Epithelial cell of esophagus (primary cell): ENCODE data around the gene PRPH.
A peak's percentile ranks its signal among the peaks of the same experiment; 100 is the strongest.
"Not testable (repeated sequence)": the region's sequence is repeated elsewhere in the genome, so short reads cannot be mapped to it uniquely, and the experiment has no call there.

ENCODE experiments used
- DNase-seq: peaks from one replicate; pipeline ENCODE4 v3.0.0; 2010; ENCODE audit warnings: low read depth
- H3K4me3 ChIP-seq: 2 replicates; pipeline ENCODE4 v1.5.1; 2011; ENCODE audit warnings: mild to moderate bottlenecking, low read length, control low read depth
- TF ChIP-seq, protein P1 (sequence below): IDR thresholded peaks from 2 replicates; pipeline ENCODE4 v1.5.1; 2011; ENCODE audit warnings: low read depth, mild to moderate bottlenecking, low read length, control low read depth, inconsistent platforms; ENCODE audit not compliant: insufficient read depth; ENCODE audit errors: missing control alignments

PRPH gene

DNA sequence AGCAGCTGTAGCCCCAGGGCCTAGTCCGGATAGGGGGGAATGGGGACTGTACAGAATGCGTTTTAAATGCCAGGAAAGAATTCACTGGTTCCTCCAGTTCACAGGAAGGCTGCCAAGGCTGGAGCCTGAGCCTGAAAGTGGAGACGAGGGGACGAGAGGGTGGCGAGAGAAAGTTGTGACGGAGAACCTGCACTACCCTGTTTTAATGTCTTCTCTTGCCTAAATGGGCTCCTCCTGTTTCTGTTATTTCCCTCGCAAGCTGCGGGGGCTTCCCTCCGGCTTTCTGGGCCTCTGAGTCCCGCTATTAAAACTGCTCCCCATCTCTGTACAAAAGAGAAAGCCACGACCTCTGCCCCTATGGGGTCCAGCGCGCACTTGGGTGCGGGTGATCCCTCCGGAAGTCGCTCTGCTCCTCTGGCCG is 37.5 kb downstream of the PRPH start:
- no peak for DNase-seq
- TF ChIP-seq, protein P1, sequence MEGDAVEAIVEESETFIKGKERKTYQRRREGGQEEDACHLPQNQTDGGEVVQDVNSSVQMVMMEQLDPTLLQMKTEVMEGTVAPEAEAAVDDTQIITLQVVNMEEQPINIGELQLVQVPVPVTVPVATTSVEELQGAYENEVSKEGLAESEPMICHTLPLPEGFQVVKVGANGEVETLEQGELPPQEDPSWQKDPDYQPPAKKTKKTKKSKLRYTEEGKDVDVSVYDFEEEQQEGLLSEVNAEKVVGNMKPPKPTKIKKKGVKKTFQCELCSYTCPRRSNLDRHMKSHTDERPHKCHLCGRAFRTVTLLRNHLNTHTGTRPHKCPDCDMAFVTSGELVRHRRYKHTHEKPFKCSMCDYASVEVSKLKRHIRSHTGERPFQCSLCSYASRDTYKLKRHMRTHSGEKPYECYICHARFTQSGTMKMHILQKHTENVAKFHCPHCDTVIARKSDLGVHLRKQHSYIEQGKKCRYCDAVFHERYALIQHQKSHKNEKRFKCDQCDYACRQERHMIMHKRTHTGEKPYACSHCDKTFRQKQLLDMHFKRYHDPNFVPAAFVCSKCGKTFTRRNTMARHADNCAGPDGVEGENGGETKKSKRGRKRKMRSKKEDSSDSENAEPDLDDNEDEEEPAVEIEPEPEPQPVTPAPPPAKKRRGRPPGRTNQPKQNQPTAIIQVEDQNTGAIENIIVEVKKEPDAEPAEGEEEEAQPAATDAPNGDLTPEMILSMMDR = no peak

DNA sequence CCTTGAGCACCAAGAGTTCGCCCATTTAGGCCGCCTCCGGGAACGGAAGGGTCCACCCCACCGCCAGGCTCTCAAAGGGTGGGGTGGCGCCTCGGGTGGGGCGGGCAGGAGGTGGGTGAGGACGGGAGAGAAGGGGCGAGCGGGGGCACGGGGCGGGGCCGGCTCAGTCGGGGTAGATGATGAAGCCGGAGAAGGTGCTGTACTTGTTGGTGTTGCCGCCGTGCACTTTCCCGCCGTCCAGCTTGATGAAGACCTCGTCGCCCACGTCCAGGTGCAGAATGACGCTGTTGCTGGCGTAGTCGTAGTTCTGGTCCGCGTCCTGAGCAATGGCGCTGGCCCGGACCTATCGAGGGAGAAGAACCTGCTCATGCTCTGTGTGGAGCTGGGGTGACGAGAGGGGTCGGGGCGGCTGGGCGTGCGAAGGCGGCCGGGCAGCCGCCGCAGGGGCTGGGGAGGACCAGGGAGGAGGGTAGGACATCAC is 38.0 kb downstream of the PRPH start:
- peak overlapping the region; percentile 26 for H3K4me3 ChIP-seq
- no peak for DNase-seq
- TF ChIP-seq, protein P1 = no peak

More for the DNA sequence above, 37.5 kb downstream of the PRPH start:
- no peak overlapping the region for H3K4me3 ChIP-seq

DNA sequence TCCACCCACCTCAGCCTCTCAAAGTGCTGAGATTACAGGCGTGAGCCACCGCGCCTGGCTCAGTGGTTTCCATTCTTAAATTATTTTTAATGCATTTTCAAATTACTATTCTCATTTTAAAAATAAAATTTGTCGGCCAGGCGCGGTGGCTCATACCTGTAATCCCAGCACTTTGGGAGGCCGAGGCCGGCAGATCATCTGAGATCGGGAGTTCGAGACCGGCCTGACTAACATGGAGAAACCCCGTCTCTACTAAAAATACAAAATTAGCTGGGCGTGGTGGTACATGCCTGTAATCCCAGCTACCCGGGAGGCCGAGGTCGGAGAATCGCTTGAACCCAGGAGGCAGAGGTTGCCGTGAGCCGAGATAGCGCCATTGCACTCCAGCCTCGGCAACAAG is 38.8 kb downstream of the PRPH start:
- not testable (repeated sequence) for DNase-seq, H3K4me3 ChIP-seq

DNA sequence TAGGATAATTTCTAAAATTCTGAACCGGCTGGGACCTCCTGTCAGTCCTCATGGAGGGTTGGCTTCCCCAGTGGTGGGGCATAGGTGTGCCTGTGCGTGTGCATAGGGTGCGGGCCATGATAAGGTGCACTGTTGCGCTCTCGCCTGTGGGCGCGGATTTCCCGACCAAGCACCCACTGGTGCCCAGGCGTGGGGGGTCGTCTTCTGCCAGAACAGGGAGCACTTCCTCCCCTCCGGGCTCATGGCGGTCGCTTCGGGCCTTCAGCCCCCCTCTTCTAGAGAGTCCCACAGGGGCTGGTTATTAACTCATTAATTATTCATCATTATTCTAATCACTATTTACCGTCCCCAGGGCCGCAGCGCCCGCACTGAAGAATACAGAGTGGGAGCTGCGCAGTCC is 39.3 kb downstream of the PRPH start:
- H3K4me3 ChIP-seq = no peak overlapping the region
- TF ChIP-seq, protein P1 = no peak
- DNase-seq = no peak

DNA sequence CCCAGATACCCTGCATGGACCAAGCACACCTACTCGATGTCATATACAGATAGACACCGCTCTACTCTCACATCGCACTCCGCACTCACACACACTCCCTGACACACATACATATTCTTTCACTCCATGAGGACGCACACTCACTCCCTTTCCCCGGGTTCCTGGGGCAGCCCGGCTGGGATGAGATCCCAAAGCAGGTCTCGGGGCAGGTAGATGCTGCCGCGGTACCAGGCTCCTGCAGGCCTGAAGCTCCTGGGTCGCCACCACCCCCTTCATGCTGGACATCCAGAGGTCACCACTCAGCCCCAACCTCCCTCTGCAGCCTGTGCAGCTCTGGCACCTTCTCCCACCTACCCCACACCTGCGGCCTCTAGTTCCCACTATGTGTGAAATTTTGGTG is 39.7 kb downstream of the PRPH start:
- no peak for DNase-seq
- TF ChIP-seq, protein P1 = no peak
- H3K4me3 ChIP-seq = no peak overlapping the region

DNA sequence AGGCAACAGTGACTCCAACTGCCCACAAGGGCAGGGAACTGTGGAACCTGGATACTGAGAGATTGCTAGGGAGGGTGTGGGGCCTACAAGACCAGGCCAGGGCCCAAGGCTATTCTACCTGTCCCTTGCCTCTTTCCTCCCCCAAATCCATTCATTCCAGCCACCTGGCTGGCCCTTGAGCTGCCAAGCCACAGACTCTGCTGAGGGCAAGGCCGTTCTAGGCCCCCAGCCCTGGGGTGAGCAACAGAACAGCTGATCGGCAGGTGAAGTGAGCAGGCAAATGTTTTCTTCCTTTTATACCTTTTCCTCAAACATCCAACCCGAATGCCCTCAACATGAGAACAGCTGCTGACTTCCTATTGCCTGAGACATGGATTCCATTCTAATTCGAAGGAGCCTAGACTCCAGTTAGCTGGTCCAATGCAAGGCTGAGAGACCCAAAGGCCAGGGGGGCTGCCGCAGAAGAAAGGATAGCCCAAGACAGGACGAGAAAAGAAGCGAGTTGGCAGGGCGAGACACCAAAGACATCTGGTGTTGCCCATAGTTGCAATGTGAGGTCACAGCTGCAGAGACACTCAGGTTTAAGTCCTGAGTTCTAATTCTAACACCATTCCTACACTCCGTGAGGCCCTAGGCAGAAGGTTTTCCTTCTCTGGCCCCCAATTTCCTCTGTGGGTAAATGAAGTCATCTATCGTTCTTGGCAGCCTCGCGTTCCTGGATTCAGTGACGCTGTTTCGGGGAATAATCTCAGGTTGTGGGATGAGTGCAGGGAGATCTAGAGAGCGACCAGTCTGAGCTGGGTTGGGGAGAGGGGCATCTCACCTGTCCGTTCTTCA is 40.4 kb downstream of the PRPH start:
- TF ChIP-seq, protein P1 = no peak
- H3K4me3 ChIP-seq = no peak overlapping the region
- DNase-seq = no peak

DNA sequence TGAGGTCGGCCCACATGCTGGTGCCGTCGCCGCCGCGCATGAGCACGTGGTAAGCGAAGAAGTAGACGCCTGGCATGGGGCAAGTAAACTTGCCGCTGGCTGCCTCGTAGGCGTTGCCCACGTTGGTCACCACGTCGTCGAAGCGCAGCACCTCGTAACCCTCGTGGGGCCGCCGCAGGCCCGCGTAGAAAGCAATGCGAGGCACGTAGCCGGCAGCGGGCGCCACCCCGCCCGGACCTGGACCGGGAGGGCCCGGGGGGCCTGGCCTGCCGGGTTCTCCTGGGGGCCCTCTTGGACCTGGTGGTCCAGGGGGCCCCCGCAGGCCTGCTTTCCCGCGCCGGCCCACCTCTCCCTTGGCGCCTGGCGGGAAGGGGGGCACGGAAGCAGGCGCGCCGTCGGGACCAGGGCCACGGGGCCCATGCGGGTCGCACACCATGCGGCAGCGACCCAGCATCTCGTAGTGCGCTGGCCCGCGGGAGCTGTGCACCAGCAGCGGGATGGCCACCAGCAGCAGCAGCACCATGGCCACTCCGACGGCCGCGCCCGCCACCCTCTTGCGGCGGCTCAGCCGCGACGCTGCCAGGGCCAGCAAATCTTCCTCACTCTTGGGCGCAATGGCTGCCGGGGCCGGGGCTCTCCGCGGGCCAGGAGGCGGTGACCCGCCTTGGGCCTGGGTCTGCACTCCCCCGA is 41.2 kb downstream of the PRPH start:
- no peak for DNase-seq
- no peak overlapping the region for H3K4me3 ChIP-seq
- TF ChIP-seq, protein P1 = no peak
